HepG2 (cell line): ENCODE data around the gene SLC25A45. TPM values are rescaled to one million over a fixed set of nuclear protein-coding genes. Genes with fewer than 3 reads are reported as not detected.

Experiments used
- AKAP8 ChIP-seq: sonication (generic); formaldehyde crosslinking; IDR thresholded peaks from 2 replicates; pipeline ENCODE4 v1.5.1; 2020; ENCODE audit warnings: mild to moderate bottlenecking, missing genetic modification reagents
- CBX2 ChIP-seq, 2 experiments: fragments of 200-600 bp in 1 of 2; sonication (generic); formaldehyde crosslinking in 1 of 2; IDR thresholded peaks; 2 replicates each; pipeline versions ENCODE4 v1.7.0 to v1.8.1; 2018 to 2022; ENCODE audit warnings: low read depth in 2 of 2, low read length in 1 of 2, mild to moderate bottlenecking in 1 of 2, missing genetic modification reagents in 1 of 2
- CCDC6 ChIP-seq: sonication (generic); formaldehyde crosslinking; IDR thresholded peaks from 2 replicates; pipeline ENCODE4 v1.8.1; 2022; ENCODE audit warnings: mild to moderate bottlenecking, missing genetic modification reagents, moderate library complexity
- ETV6 ChIP-seq: sonication (generic); formaldehyde crosslinking; conservative IDR thresholded peaks from 2 replicates; pipeline ENCODE4 v1.4.0; 2020; ENCODE audit warnings: missing genetic modification reagents
- FOSL2 ChIP-seq: sonication (generic); formaldehyde crosslinking; IDR thresholded peaks from 2 replicates; pipeline ENCODE4 v1.4.0; 2020; ENCODE audit warnings: missing genetic modification reagents
- GATA4 ChIP-seq: sonication (generic); IDR thresholded peaks from 2 replicates; pipeline ENCODE4 v1.6.1; 2016; ENCODE audit warnings: antibody characterized with exemption, low read depth, borderline replicate concordance
- GFI1 ChIP-seq: sonication (generic); formaldehyde crosslinking; IDR thresholded peaks from 2 replicates; pipeline ENCODE4 v1.5.0; 2020; ENCODE audit warnings: missing genetic modification reagents, mild to moderate bottlenecking, borderline replicate concordance
- IRF2 ChIP-seq: IDR thresholded peaks from 2 replicates; pipeline ENCODE4 v1.6.1; 2018; ENCODE audit warnings: missing genetic modification reagents, missing compliant biosample characterization
- RXRA ChIP-seq: sonication (generic); formaldehyde crosslinking; IDR thresholded peaks from 2 replicates; pipeline ENCODE4 v1.5.1; 2020; ENCODE audit warnings: missing genetic modification reagents
- TAF15 ChIP-seq: fragments of 200-400 bp; formaldehyde crosslinking; IDR thresholded peaks from one replicate; pipeline ENCODE4 v1.6.1; 2018; ENCODE audit warnings: mild to moderate bottlenecking, low read depth, low read length; ENCODE audit not compliant: poor library complexity, severe bottlenecking
- TRAFD1 ChIP-seq: sonication (generic); formaldehyde crosslinking; IDR thresholded peaks from 2 replicates; pipeline ENCODE4 v1.5.1; 2020; ENCODE audit warnings: missing genetic modification reagents, mild to moderate bottlenecking, borderline replicate concordance
- YEATS4 ChIP-seq: sonication (generic); formaldehyde crosslinking; IDR thresholded peaks from 2 replicates; pipeline ENCODE4 v1.4.0; 2020; ENCODE audit warnings: missing genetic modification reagents, borderline replicate concordance
- ZFAT ChIP-seq: sonication (generic); formaldehyde crosslinking; conservative IDR thresholded peaks from 2 replicates; pipeline ENCODE4 v1.8.1; 2023; ENCODE audit warnings: missing genetic modification reagents, inconsistent platforms
- ZNF605 ChIP-seq: sonication (generic); formaldehyde crosslinking; IDR thresholded peaks from 2 replicates; pipeline ENCODE4 v1.8.0; 2022; ENCODE audit warnings: mild to moderate bottlenecking, missing genetic modification reagents
- polyA plus RNA-seq, 8 experiments: library from polyadenylated mRNA; depleted of rRNA in 3 of 8; stranded (reverse) in 7 of 8; unstranded in 1 of 8; fragments of >200 nt; fragmentation: Illumina TruSeq in 4 of 8; extraction: Trizol in 4 of 8; gene quantifications; 2 replicates each; pipeline versions ENCODE4 v1.2.1 to v1.2.3, GENCODE V29; 2011 to 2016; ENCODE audit warnings: low read depth in 4 of 8, missing spikeins in 1 of 8, mixed read lengths in 1 of 8; ENCODE audit not compliant: insufficient read depth in 1 of 8
- total RNA-seq, 5 experiments: library from RNA; depleted of rRNA; stranded (reverse); fragments of >200 nt; fragmentation: Illumina TruSeq; extraction: Trizol; gene quantifications; 2 replicates each; pipeline ENCODE4 v1.2.3, GENCODE V29; 2016; ENCODE audit warnings: low read depth in 1 of 5
- TF ChIP-seq, protein P1 (sequence below): sonication (generic); formaldehyde crosslinking; IDR thresholded peaks from 2 replicates; pipeline ENCODE4 v1.4.0; 2020; ENCODE audit warnings: missing genetic modification reagents
- TF ChIP-seq, protein P2 (sequence below): sonication (generic); formaldehyde crosslinking; IDR thresholded peaks from one replicate; pipeline ENCODE4 v1.5.1; 2020; ENCODE audit warnings: mild to moderate bottlenecking, missing genetic modification reagents; ENCODE audit errors: not compliant biosample characterization

The SLC25A45 gene
- total and polyA plus RNA-seq, 2 of the 13 experiments (the other 11 are each of a cell fraction or from before 2014, with no cell fraction given): 1.2 to 3.4 TPM

DNA sequence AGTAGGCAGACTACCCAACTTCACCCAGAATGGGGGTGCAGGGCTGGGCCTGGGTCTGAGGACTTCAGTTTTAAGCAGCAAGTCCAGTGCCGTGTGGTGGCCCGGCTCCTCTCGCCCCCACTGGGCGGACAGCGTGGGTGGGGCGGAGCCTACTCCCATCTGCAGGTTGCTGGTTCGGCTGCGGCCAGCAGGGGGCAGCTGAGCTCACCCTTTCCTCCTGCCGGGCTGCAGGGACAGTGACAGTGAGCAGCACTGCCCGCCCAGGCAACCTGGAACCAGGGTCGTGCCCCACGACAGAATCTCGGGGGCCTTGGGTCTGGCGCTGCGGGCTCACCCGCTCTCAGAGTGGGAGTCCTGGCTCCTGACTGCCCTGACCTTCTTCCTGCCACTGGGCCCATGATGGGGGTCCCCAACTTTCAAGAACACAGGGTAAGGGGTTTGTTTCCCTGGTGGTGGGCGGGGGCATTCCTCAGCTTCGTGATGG lies 33.9 kb upstream of the SLC25A45 start (continued):
- TF ChIP-seq ZNF605: no peak
- no peak for TF ChIP-seq ZFAT (CRISPR knock-in tag)
- peak; percentile 88; the same call in 1 of the 2 replicates for TF ChIP-seq AKAP8 (CRISPR knock-in tag)
- TF ChIP-seq CCDC6 (CRISPR knock-in tag): peak; percentile 71; the same call in 1 of the 2 replicates
- TF ChIP-seq, protein P1, sequence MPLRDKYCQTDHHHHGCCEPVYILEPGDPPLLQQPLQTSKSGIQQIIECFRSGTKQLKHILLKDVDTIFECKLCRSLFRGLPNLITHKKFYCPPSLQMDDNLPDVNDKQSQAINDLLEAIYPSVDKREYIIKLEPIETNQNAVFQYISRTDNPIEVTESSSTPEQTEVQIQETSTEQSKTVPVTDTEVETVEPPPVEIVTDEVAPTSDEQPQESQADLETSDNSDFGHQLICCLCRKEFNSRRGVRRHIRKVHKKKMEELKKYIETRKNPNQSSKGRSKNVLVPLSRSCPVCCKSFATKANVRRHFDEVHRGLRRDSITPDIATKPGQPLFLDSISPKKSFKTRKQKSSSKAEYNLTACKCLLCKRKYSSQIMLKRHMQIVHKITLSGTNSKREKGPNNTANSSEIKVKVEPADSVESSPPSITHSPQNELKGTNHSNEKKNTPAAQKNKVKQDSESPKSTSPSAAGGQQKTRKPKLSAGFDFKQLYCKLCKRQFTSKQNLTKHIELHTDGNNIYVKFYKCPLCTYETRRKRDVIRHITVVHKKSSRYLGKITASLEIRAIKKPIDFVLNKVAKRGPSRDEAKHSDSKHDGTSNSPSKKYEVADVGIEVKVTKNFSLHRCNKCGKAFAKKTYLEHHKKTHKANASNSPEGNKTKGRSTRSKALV (CRISPR knock-in tag): no peak
- TF ChIP-seq RXRA: peak; percentile 55; the same call in 1 of the 2 replicates
- no peak for TF ChIP-seq TRAFD1
- TF ChIP-seq GATA4: no peak
- no peak for TF ChIP-seq CBX2 (IDR thresholded peaks at IDR 0.05; ENCODE audit: low read depth, low read length)
- TF ChIP-seq CBX2 (CRISPR knock-in tag; IDR thresholded peaks at IDR 0.05; ENCODE audit: low read depth): no peak
- TF ChIP-seq GFI1 (CRISPR knock-in tag): no peak; the same call in 1 of the 2 replicates
- peak; percentile 54; the same call in 1 of the 2 replicates for TF ChIP-seq YEATS4 (CRISPR knock-in tag)
- peak; percentile 52 for TF ChIP-seq FOSL2 (CRISPR knock-in tag)
- TF ChIP-seq, protein P2, sequence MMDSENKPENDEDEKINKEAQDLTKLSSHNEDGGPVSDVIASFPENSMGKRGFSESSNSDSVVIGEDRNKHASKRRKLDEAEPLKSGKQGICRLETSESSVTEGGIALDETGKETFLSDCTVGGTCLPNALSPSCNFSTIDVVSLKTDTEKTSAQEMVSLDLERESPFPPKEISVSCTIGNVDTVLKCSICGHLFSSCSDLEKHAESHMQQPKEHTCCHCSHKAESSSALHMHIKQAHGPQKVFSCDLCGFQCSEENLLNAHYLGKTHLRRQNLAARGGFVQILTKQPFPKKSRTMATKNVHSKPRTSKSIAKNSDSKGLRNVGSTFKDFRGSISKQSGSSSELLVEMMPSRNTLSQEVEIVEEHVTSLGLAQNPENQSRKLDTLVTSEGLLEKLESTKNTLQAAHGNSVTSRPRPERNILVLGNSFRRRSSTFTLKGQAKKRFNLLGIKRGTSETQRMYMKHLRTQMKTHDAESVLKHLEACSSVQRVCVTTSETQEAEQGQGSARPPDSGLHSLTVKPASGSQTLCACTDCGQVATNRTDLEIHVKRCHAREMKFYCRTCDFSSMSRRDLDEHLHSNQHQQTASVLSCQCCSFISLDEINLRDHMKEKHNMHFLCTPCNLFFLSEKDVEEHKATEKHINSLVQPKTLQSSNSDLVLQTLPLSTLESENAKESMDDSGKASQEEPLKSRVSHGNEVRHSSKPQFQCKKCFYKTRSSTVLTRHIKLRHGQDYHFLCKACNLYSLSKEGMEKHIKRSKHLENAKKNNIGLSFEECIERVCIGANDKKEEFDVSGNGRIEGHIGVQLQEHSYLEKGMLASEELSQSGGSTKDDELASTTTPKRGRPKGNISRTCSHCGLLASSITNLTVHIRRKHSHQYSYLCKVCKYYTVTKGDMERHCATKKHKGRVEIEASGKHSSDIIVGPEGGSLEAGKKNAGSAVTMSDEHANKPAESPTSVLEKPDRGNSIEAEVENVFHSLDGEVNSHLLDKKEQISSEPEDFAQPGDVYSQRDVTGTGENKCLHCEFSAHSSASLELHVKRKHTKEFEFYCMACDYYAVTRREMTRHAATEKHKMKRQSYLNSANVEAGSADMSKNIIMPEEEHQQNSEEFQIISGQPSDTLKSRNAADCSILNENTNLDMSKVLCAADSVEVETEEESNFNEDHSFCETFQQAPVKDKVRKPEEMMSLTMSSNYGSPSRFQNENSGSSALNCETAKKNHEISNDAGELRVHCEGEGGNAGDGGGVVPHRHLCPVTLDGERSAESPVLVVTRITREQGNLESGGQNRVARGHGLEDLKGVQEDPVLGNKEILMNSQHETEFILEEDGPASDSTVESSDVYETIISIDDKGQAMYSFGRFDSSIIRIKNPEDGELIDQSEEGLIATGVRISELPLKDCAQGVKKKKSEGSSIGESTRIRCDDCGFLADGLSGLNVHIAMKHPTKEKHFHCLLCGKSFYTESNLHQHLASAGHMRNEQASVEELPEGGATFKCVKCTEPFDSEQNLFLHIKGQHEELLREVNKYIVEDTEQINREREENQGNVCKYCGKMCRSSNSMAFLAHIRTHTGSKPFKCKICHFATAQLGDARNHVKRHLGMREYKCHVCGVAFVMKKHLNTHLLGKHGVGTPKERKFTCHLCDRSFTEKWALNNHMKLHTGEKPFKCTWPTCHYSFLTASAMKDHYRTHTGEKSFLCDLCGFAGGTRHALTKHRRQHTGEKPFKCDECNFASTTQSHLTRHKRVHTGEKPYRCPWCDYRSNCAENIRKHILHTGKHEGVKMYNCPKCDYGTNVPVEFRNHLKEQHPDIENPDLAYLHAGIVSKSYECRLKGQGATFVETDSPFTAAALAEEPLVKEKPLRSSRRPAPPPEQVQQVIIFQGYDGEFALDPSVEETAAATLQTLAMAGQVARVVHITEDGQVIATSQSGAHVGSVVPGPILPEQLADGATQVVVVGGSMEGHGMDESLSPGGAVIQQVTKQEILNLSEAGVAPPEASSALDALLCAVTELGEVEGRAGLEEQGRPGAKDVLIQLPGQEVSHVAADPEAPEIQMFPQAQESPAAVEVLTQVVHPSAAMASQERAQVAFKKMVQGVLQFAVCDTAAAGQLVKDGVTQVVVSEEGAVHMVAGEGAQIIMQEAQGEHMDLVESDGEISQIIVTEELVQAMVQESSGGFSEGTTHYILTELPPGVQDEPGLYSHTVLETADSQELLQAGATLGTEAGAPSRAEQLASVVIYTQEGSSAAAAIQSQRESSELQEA (CRISPR knock-in tag): peak; percentile 63
- TF ChIP-seq IRF2 (CRISPR knock-in tag): peak; percentile 21; the same call in 1 of the 2 replicates
- peak; percentile 79 for TF ChIP-seq TAF15
- peak; percentile 42; the same call in 1 of the 2 replicates for TF ChIP-seq ETV6
